Endodermal cell (in vitro differentiated cells): ENCODE data around the gene DLX5. TPM values are rescaled to one million over a fixed set of nuclear protein-coding genes. Genes with fewer than 3 reads are reported as not detected.

Experiments
- DNase-seq: peaks from one replicate; pipeline ENCODE4 v3.0.0-alpha.2; 2017
- H3K27ac ChIP-seq: 2 replicates; pipeline ENCODE4 v1.5.1; 2013; ENCODE audit warnings: mild to moderate bottlenecking, low read depth, low read length, moderate library complexity
- H3K27me3 ChIP-seq: 2 replicates; pipeline ENCODE4 v1.6.1; 2013; ENCODE audit warnings: mild to moderate bottlenecking, low read length, moderate library complexity; ENCODE audit not compliant: insufficient read depth, control insufficient read depth, poor library complexity, severe bottlenecking
- H3K36me3 ChIP-seq: 2 replicates; pipeline ENCODE4 v1.7.0; 2013; ENCODE audit warnings: mild to moderate bottlenecking, low read length, moderate library complexity; ENCODE audit not compliant: control insufficient read depth, insufficient read depth
- H3K4me1 ChIP-seq: one replicate; pipeline ENCODE4 v1.7.0; 2013; ENCODE audit warnings: low read length; ENCODE audit not compliant: control insufficient read depth, insufficient read depth
- H3K4me3 ChIP-seq: 2 replicates; pipeline ENCODE4 v1.5.1; 2013; ENCODE audit warnings: mild to moderate bottlenecking, low read length, moderate library complexity
- H3K9ac ChIP-seq: 2 replicates; pipeline ENCODE4 v1.6.1; 2013; ENCODE audit warnings: mild to moderate bottlenecking, low read length, moderate library complexity; ENCODE audit not compliant: poor library complexity, severe bottlenecking; ENCODE audit errors: extremely low read depth
- H3K9me3 ChIP-seq: 2 replicates; pipeline ENCODE4 v1.6.1; 2013; ENCODE audit warnings: mild to moderate bottlenecking, low read length, moderate library complexity; ENCODE audit not compliant: control insufficient read depth
- H3K27ac Mint-ChIP-seq: 2 replicates; pipeline ENCODE4 v1.8.0; 2020; ENCODE audit warnings: mixed read lengths
- H3K27me3 Mint-ChIP-seq: 2 replicates; pipeline ENCODE4 v1.8.0; 2021; ENCODE audit warnings: mild to moderate bottlenecking, mixed read lengths; ENCODE audit not compliant: insufficient read depth
- H3K36me3 Mint-ChIP-seq: 2 replicates; pipeline ENCODE4 v1.8.0; 2020; ENCODE audit warnings: low read depth, mixed read lengths
- H3K4me1 Mint-ChIP-seq: 2 replicates; pipeline ENCODE4 v1.8.0; 2020; ENCODE audit warnings: mixed read lengths
- H3K4me3 Mint-ChIP-seq: 2 replicates; pipeline ENCODE4 v1.8.0; 2020; ENCODE audit warnings: mild to moderate bottlenecking, moderate library complexity, mixed read lengths
- H3K9me3 Mint-ChIP-seq: 2 replicates; pipeline ENCODE4 v1.8.0; 2020; ENCODE audit warnings: mild to moderate bottlenecking, mixed read lengths
- CTCF ChIP-seq: fragments of 200-600 bp; sonication (generic); conservative IDR thresholded peaks from 2 replicates; pipeline ENCODE4 v1.5.0; 2021; ENCODE audit warnings: antibody characterized with exemption, mild to moderate bottlenecking
- WGBS, 2 experiments: methylation state at CpG; one replicate each; pipeline versions ENCODE4 v1.1.5 to v1.1.7; 2013; ENCODE audit warnings: missing lambda C conversion rate in 2 of 2, mixed read lengths in 1 of 2; ENCODE audit not compliant: insufficient coverage in 1 of 2, insufficient read length in 1 of 2; 5-methylcytosine and 5-hydroxymethylcytosine counted together
- total RNA-seq, 2 donors: library from RNA; stranded (reverse); fragmentation: NEBNext Ultra II Directional in 1 of 2; extraction: Animal tissue kit (Norgen Biotek cat#: 25700) in 1 of 2; gene quantifications; 2 replicates in 1 of 2; 3 replicates in 1 of 2; pipeline ENCODE4 v1.2.1, GENCODE V29; 2021

DLX5 gene
- total RNA-seq, 2 donors from 2014 or later: not detected

- Mint-ChIP-seq H3K4me3 (peak overlapping the region; percentile 38), H3K4me1 (peaks cover 27% of the 10 kb centered on the region), H3K27me3 (peaks cover 99% of the 10 kb centered on the region), H3K9me3 (peaks cover 7% of the 10 kb centered on the region), H3K36me3 (no peaks in the 10 kb centered on the region), H3K27ac (no peak overlapping the region)
- Histone ChIP-seq H3K27me3 (peaks cover 100% of the 10 kb centered on the region), H3K27ac (no peak overlapping the region), H3K4me1 (no peaks in the 10 kb centered on the region), H3K36me3 (no peaks in the 10 kb centered on the region), H3K4me3 (no peak overlapping the region), H3K9me3 (peaks cover 15% of the 10 kb centered on the region), H3K9ac (no peak overlapping the region)
- peak; percentile 93 for DNase-seq
- no peak for TF ChIP-seq CTCF
- WGBS, 2 experiments: 0 to 5% methylated on average over 10 to 27 of the region's 27 CpGs
Measured at GRCh38 chr7:96993094-96993865, 31.4 kb downstream of the DLX5 start.

DNA sequence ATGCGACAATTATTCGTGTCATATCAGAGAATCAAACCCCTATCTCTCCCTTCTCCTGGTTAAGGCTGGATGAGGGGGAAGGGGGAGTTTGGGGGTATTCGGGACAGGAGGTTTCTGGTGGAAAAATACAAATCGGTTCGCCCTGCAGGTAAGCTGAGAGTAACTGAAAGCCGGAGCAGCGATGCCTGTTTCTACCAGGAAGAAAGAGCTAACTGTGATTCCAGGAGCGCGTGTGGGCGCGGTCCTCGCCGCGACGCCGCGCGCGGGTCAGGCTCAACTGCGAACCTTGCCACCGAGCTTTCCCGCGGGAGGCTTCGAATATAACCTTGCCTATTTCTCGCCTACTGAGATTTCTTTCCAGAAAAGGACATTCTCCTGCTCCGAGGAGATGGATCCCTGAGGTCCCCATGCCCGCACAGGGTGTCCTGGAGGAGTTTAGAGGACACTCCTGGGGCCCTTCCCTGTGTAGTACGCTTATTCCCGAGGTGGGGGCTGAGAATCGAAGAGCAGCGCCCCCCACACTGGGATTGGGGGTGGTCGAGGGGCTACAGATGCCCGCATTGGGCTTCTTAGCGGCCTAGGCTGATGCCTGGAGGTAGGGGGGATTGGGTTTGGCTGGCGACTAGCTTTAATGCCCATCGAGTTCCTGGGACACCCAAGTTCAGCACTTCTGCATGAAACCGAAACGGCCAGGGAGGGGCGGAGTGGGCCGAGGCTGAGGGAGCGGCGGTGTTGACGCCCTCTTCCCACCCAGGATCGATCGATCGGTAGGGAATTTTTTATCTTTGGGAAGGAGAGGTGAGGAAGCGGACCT lies 32.2 kb downstream of the DLX5 start:
- Mint-ChIP-seq H3K27me3 (peaks cover 99% of the 10 kb centered on the region), H3K36me3 (no peaks in the 10 kb centered on the region), H3K4me3 (peak overlapping the region; percentile 38), H3K4me1 (peaks cover 30% of the 10 kb centered on the region), H3K9me3 (peaks cover 7% of the 10 kb centered on the region), H3K27ac (no peak overlapping the region)
- H3K4me3 ChIP-seq: no peak overlapping the region
- no peak overlapping the region for H3K27ac ChIP-seq
- WGBS, 2 experiments: 1 to 3% methylated on average over 24 to 45 of the region's 47 CpGs
- H3K9me3 ChIP-seq: peaks cover 15% of the 10 kb centered on the region
- no peaks in the 10 kb centered on the region for H3K36me3 ChIP-seq
- peak; percentile 65 for DNase-seq
- TF ChIP-seq CTCF: no peak
- H3K9ac ChIP-seq: no peak overlapping the region
- H3K27me3 ChIP-seq: peaks cover 100% of the 10 kb centered on the region
- H3K4me1 ChIP-seq: no peaks in the 10 kb centered on the region

- Mint-ChIP-seq H3K27ac (no peak overlapping the region), H3K27me3 (peaks cover 99% of the 10 kb centered on the region), H3K4me3 (no peak overlapping the region), H3K9me3 (peaks cover 7% of the 10 kb centered on the region), H3K36me3 (no peaks in the 10 kb centered on the region), H3K4me1 (peaks cover 30% of the 10 kb centered on the region)
- no peak overlapping the region for H3K4me3 ChIP-seq
- no peak for DNase-seq
- peaks cover 100% of the 10 kb centered on the region for H3K27me3 ChIP-seq
- H3K4me1 ChIP-seq: no peaks in the 10 kb centered on the region
- H3K9ac ChIP-seq: no peak overlapping the region
- H3K27ac ChIP-seq: no peak overlapping the region
- peaks cover 15% of the 10 kb centered on the region for H3K9me3 ChIP-seq
- 0 to 3% methylated on average over 5 to 11 of the region's 13 CpGs for WGBS, 2 experiments
- no peak for TF ChIP-seq CTCF
- H3K36me3 ChIP-seq: no peaks in the 10 kb centered on the region
Measured at GRCh38 chr7:96991546-96992191, 33.0 kb downstream of the DLX5 start.
